Ishikawa (cell line): ENCODE results near the gene DOK3.

Source experiments
- CREB1 ChIP-seq: IDR thresholded peaks from 2 replicates; pipeline ENCODE4 v1.6.1; 2012; ENCODE audit warnings: low read depth
- EGR1 ChIP-seq: IDR thresholded peaks from 2 replicates; pipeline ENCODE4 v1.6.1; 2012
- EP300 ChIP-seq: IDR thresholded peaks from 2 replicates; pipeline ENCODE4 v1.6.1; 2012; ENCODE audit warnings: borderline replicate concordance
- TEAD4 ChIP-seq: IDR thresholded peaks from 2 replicates; pipeline ENCODE4 v1.6.1; 2012
- TF ChIP-seq, protein P1 (sequence below): IDR thresholded peaks from 2 replicates; pipeline ENCODE4 v1.6.1; 2012; ENCODE audit warnings: low read depth, mild to moderate bottlenecking

DNA sequence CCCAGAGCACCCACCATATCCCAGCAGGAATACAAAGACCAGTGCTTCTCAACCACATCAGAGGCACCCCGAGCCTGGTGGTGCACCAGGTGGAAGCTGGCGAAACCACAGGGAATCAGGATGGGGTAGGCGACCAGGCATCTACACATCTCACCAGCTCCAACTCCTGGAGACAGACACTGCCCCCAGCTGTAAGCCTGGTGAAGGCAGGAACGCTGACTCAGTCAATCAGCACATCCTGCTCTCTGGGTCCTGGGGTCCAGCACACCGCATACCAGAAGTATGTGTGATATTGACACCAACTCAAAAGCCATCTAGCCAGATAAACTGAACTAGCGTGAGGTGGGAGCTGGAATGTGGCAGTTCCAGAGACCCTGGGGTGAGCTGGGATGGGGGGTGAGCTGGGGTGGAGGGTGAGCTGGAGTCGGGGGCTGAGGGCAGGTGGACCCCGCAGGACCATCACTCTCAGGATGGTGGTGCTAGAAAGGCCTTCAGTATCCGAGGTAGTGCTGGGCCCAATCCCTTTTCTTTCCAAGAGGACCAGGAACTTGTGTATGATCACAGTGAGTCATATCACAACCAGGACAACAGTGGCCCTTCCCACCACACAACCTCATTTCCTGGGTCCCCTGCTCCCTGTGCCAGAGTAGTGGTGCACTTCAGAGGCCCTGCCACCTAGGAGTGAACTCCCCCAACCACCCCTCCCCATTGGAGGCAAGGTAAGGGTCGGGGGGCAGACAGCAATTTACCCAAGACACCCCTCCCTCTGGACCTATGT, 38.7 kb downstream of the DOK3 start:
- TF ChIP-seq, protein P1, sequence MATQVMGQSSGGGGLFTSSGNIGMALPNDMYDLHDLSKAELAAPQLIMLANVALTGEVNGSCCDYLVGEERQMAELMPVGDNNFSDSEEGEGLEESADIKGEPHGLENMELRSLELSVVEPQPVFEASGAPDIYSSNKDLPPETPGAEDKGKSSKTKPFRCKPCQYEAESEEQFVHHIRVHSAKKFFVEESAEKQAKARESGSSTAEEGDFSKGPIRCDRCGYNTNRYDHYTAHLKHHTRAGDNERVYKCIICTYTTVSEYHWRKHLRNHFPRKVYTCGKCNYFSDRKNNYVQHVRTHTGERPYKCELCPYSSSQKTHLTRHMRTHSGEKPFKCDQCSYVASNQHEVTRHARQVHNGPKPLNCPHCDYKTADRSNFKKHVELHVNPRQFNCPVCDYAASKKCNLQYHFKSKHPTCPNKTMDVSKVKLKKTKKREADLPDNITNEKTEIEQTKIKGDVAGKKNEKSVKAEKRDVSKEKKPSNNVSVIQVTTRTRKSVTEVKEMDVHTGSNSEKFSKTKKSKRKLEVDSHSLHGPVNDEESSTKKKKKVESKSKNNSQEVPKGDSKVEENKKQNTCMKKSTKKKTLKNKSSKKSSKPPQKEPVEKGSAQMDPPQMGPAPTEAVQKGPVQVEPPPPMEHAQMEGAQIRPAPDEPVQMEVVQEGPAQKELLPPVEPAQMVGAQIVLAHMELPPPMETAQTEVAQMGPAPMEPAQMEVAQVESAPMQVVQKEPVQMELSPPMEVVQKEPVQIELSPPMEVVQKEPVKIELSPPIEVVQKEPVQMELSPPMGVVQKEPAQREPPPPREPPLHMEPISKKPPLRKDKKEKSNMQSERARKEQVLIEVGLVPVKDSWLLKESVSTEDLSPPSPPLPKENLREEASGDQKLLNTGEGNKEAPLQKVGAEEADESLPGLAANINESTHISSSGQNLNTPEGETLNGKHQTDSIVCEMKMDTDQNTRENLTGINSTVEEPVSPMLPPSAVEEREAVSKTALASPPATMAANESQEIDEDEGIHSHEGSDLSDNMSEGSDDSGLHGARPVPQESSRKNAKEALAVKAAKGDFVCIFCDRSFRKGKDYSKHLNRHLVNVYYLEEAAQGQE, result no peak
- TF ChIP-seq TEAD4 (no peak), EP300 (no peak), EGR1 (no peak), CREB1 (no peak)
